GM18498 (cell line): Measurements from ENCODE around the gene DGCR6.
A peak's percentile ranks its signal among the peaks of the same experiment; 100 is the strongest.
"Not testable (repeated sequence)": the region's sequence is repeated elsewhere in the genome, so short reads cannot be mapped to it uniquely, and the experiment has no call there.

Experiments used
- ATAC-seq: cut with Tn5 transposase; IDR thresholded peaks from one replicate; pipeline ENCODE4 v1.9.1; 2021; ENCODE audit warnings: mild to moderate bottlenecking, moderate library complexity; ENCODE audit not compliant: unreplicated experiment

Gene DGCR6

GRCh38 chr22:18905540-18906409 is at the start of gene DGCR6:
TSS of gene DGCR6 (plus strand) at chr22:18906320. CDS start at chr22:18906375, 55 bp downstream.
- ATAC-seq: peak; percentile 93

GRCh38 chr22:18859314-18859713 is 46.8 kb upstream of the DGCR6 start:
- ATAC-seq: not testable (repeated sequence)

- not testable (repeated sequence) for ATAC-seq
Observed at GRCh38 chr22:18881260-18881659, 24.9 kb upstream of the DGCR6 start.

GRCh38 chr22:18884465-18884864 is 21.7 kb upstream of the DGCR6 start:
- not testable (repeated sequence) for ATAC-seq

- ATAC-seq: no peak
Observed at GRCh38 chr22:18888115-18888514, 18.0 kb upstream of the DGCR6 start.

- ATAC-seq: peak; percentile 70
Observed at GRCh38 chr22:18890510-18891192, 15.5 kb upstream of the DGCR6 start.

GRCh38 chr22:18893775-18894174 is 12.3 kb upstream of the DGCR6 start:
- not testable (repeated sequence) for ATAC-seq

GRCh38 chr22:18896037-18896657 is 10.0 kb upstream of the DGCR6 start:
- ATAC-seq: not testable (repeated sequence)

GRCh38 chr22:18906410-18906745 is 258 bp downstream of the DGCR6 start:
- not testable (repeated sequence) for ATAC-seq

GRCh38 chr22:18906896-18907295 is 776 bp downstream of the DGCR6 start:
- ATAC-seq: peak; percentile 4

- ATAC-seq: no peak
Observed at GRCh38 chr22:18909556-18909955, 3.4 kb downstream of the DGCR6 start.

- ATAC-seq: not testable (repeated sequence)
Observed at GRCh38 chr22:18911535-18911934, 5.4 kb downstream of the DGCR6 start.

GRCh38 chr22:18912264-18912946 is 6.3 kb downstream of the DGCR6 start:
- not testable (repeated sequence) for ATAC-seq

GRCh38 chr22:18914558-18914957 is 8.4 kb downstream of the DGCR6 start:
- ATAC-seq: not testable (repeated sequence)

- not testable (repeated sequence) for ATAC-seq
Observed at GRCh38 chr22:18915550-18915949, 9.4 kb downstream of the DGCR6 start.

- not testable (repeated sequence) for ATAC-seq
Observed at GRCh38 chr22:18917818-18918217, 11.7 kb downstream of the DGCR6 start.

- ATAC-seq: not testable (repeated sequence)
Observed at GRCh38 chr22:18920257-18920902, 14.3 kb downstream of the DGCR6 start.

- no peak for ATAC-seq
Observed at GRCh38 chr22:18925368-18926064, 19.4 kb downstream of the DGCR6 start.

- ATAC-seq: no peak
Observed at GRCh38 chr22:18927020-18927419, 20.9 kb downstream of the DGCR6 start.

GRCh38 chr22:18927573-18927972 is 21.5 kb downstream of the DGCR6 start:
- ATAC-seq: no peak
